AG04450 (cell line): ENCODE data around the gene EVA1B. TPM values are rescaled to one million over a fixed set of nuclear protein-coding genes. Genes with fewer than 3 reads are reported as not detected.

Source experiments
- CTCF ChIA-PET: fragments of 300-600, 350-600 bp; formaldehyde crosslinking; extraction: SDS; loops from one replicate; lab custom pipeline; 2022; ENCODE audit warnings: antibody characterized with exemption, inconsistent platforms; lab: Charles Lee
- POLR2A ChIA-PET: fragments of 350-600 bp; formaldehyde crosslinking; extraction: SDS; loops from one replicate; lab custom pipeline; 2021; ENCODE audit warnings: antibody characterized with exemption, inconsistent platforms; lab: Yijun Ruan, JAX
- DNase-seq: peaks from one replicate; pipeline ENCODE4 v3.0.0-alpha.2; 2011; ENCODE audit warnings: low read depth, low spot score
- H3K27ac ChIP-seq: one replicate; pipeline ENCODE4 v1.5.1; 2012; ENCODE audit warnings: low read depth, low read length, control low read depth
- H3K27me3 ChIP-seq: one replicate; pipeline ENCODE4 v1.6.0; 2012; ENCODE audit warnings: low read length; ENCODE audit not compliant: control insufficient read depth, insufficient read depth
- H3K4me3 ChIP-seq: 2 replicates; pipeline ENCODE4 v1.5.1; 2011; ENCODE audit warnings: mild to moderate bottlenecking, low read depth, low read length, control low read depth
- H3K9me3 ChIP-seq: 2 replicates; pipeline ENCODE4 v1.5.1; 2012; ENCODE audit warnings: low read length; ENCODE audit not compliant: control insufficient read depth, insufficient read depth
- CTCF ChIP-seq: IDR thresholded peaks from 2 replicates; pipeline ENCODE4 v1.5.1; 2011; ENCODE audit warnings: low read depth, low read length, control low read depth, inconsistent platforms
- polyA minus RNA-seq: library from RNA; depleted of rRNA, polyadenylated mRNA; stranded (reverse); fragments of >200 nt; gene quantifications from 2 replicates; pipeline ENCODE4 v1.2.3, GENCODE V29; 2011; rRNA and poly(A)+ RNA removed
- polyA plus RNA-seq: library from polyadenylated mRNA; depleted of rRNA; stranded (reverse); fragments of >200 nt; gene quantifications from 2 replicates; pipeline ENCODE4 v1.2.3, GENCODE V29; 2011; rRNA removed

The EVA1B gene
- polyA plus RNA-seq (27.2 and 42.6 TPM in 2 replicates), polyA minus RNA-seq (7.7 and 8.1 TPM in 2 replicates)

- no peak for DNase-seq
- H3K27me3 ChIP-seq = no peaks in the 10 kb centered on the region
- H3K27ac ChIP-seq = peak within 1 kb of the TSS; percentile 83
- POLR2A ChIA-PET = interaction anchor here (0.5 to 2.6 kb wide), 10 partner anchors 8 to 1532 kb away, joined by 3 to 13 read pairs (median 3); no protein-coding TSS in a partner anchor
- CTCF ChIA-PET = interaction anchor here (0.8 to 1.9 kb wide), 5 partner anchors 19 to 163 kb away, joined by 3 to 9 read pairs (median 3); no protein-coding TSS in a partner anchor
- TF ChIP-seq CTCF = no peak
- peak within 1 kb of the TSS; percentile 79 for H3K4me3 ChIP-seq
- no peaks in the 10 kb centered on the region; the same call in 1 of the 2 replicates for H3K9me3 ChIP-seq
These were observed at the start of gene EVA1B for GRCh38 chr1:36323636-36324352. TSS of gene EVA1B (minus strand) at chr1:36323645. CDS start at chr1:36323037, 608 bp downstream.

- no peak for DNase-seq
- TF ChIP-seq CTCF = no peak
- CTCF ChIA-PET = interaction anchor here (0.6 to 1.0 kb wide), 2 partner anchors 11 to 48 kb away, joined by 3 to 6 read pairs; no protein-coding TSS in a partner anchor
These were observed 49.2 kb upstream of the EVA1B start for GRCh38 chr1:36372617-36373016.

GRCh38 chr1:36369061-36369861 lies 45.8 kb upstream of the EVA1B start:
- DNase-seq = no peak
- peak; percentile 89 for TF ChIP-seq CTCF
- POLR2A ChIA-PET = interaction anchor here (0.6 to 1.2 kb wide), 6 partner anchors 17 to 157 kb away, joined by 3 to 5 read pairs (median 4); partner anchors contain the start of gene EVA1B

More at GRCh38 chr1:36372617-36373016, 49.2 kb upstream of the EVA1B start:
- Histone ChIP-seq H3K4me3 (no peak overlapping the region), H3K27me3 (no peaks in the 10 kb centered on the region), H3K9me3 (no peaks in the 10 kb centered on the region), H3K27ac (peak overlapping the region; percentile 97)
- POLR2A ChIA-PET = interaction anchor here (0.7 to 1.5 kb wide), 2 partner anchors 14 to 18 kb away, joined by 9 to 13 read pairs; no protein-coding TSS in a partner anchor

GRCh38 chr1:36367798-36368197 lies 44.4 kb upstream of the EVA1B start:
- Histone ChIP-seq H3K4me3 (no peak overlapping the region), H3K27ac (no peak overlapping the region), H3K9me3 (no peaks in the 10 kb centered on the region), H3K27me3 (no peaks in the 10 kb centered on the region)
- TF ChIP-seq CTCF = no peak
- ChIA-PET CTCF (interaction anchor here (0.9 to 3.8 kb wide), 13 partner anchors 8 to 219 kb away, joined by 3 to 53 read pairs (median 16); partner anchors contain the start of genes EVA1B, STK40 and TRAPPC3), POLR2A (interaction anchor here (0.6 to 1.2 kb wide), 3 partner anchors 17 to 173 kb away, joined by 3 to 8 read pairs (median 4); partner anchors contain the start of gene EVA1B)
- DNase-seq = no peak

More at GRCh38 chr1:36369061-36369861, 45.8 kb upstream of the EVA1B start:
- Histone ChIP-seq H3K27ac (no peak overlapping the region), H3K4me3 (no peak overlapping the region), H3K27me3 (no peaks in the 10 kb centered on the region), H3K9me3 (no peaks in the 10 kb centered on the region)
- CTCF ChIA-PET = interaction anchor here (0.6 to 3.8 kb wide), 33 partner anchors 9 to 274 kb away, joined by 3 to 53 read pairs (median 5); partner anchors contain the start of genes EVA1B, LSM10, SH3D21 and STK40
